Measurements from ENCODE around the gene C8G.

DNA sequence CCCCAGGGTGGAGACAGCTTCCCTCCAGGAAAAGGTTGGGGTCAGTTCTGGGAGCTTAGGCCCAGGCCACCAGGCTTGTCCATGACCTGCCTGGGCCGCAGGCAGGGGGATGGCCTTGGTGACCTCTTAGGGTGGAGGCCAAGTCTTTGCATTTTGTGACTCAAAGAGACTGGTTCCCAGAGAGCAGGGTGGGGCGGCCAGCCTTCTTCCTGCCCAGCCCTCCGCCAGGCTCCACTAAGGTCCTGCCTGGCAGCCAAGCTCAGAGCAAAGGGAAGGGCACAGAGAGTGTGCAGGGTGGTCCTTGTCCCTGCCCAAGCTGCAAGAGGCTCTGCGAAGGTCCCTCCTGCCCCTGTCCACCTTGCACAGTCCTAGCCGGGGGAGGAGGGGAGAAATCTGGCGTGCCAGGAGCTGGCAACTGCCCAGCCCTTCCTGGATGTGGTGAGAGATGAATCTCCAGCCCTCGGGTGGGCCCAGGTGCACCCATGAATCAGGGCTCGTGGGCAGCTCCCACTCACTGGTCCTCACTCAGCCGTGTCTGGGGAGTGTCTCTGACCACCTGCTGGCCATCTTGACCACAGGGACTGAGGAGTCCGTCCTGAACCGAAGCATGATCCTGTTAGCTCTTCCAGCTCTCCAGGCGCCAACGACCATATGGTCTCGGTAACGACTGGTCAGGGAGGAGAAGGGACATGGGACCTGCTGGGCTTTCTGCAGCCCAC is 29.9 kb downstream of the C8G start:
- TF ChIP-seq POLR2A (IDR thresholded peaks at IDR 0.05) (no peak), POLR2AphosphoS5 (IDR thresholded peaks at IDR 0.05) (no peak), EP300 (IDR thresholded peaks at IDR 0.05) (no peak)
- TF ChIP-seq, protein P1, sequence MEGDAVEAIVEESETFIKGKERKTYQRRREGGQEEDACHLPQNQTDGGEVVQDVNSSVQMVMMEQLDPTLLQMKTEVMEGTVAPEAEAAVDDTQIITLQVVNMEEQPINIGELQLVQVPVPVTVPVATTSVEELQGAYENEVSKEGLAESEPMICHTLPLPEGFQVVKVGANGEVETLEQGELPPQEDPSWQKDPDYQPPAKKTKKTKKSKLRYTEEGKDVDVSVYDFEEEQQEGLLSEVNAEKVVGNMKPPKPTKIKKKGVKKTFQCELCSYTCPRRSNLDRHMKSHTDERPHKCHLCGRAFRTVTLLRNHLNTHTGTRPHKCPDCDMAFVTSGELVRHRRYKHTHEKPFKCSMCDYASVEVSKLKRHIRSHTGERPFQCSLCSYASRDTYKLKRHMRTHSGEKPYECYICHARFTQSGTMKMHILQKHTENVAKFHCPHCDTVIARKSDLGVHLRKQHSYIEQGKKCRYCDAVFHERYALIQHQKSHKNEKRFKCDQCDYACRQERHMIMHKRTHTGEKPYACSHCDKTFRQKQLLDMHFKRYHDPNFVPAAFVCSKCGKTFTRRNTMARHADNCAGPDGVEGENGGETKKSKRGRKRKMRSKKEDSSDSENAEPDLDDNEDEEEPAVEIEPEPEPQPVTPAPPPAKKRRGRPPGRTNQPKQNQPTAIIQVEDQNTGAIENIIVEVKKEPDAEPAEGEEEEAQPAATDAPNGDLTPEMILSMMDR (IDR thresholded peaks at IDR 0.05) = no peak

All from upper lobe of left lung (tissue), 4 donors.